ENCODE results near the gene ASXL1.

ASXL1 gene

DNA sequence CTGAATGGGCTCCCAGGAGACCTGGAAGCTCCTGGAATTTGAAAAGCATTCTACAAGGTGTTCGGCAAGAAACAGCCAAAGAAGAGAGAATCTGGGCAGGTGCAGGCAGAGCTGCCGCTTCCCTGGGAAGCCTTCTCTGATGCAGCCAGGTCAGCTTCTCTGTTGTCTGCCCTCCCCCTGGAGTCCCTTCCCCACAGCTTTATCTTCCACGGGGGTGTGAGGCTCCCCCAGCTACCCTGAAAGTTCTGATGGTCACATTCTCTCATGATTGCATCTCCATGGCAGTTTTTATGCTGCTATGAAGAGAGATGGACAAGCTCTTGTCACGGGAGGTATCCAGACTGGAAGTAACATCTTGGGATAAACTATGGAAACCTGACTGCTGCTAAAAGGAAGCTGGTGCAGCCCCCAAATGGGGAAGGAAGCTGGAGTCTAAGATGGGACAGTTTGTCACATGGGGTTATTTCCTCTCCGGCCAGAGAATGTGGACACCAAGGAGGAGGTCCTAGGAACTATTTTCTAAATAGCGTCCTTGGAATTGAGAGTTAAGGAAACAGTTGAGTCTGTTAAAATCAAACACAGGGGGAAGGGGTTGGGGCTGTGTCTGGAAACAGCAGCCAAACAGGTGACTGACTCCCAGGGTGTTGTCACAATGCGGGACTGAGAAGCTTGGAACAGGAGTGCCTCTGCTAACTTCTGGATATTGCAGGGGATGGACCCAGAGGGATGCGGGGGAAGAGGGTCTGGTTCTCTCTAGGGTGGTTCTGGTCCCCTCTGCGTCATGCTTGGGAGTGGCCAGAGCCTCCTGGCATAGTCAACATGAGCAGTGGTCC is 91.1 kb downstream of the ASXL1 start:
- no peak overlapping the region for H2AFZ ChIP-seq (ENCODE audit: low read depth)
- H3K27me3 ChIP-seq (ENCODE audit: insufficient read depth, low read depth), result no peaks in the 10 kb centered on the region
- no peaks in the 10 kb centered on the region; the same call in 1 of the 2 replicates for H4K20me1 ChIP-seq (ENCODE audit: insufficient read depth)
- H3K27ac ChIP-seq, result no peak overlapping the region
- TF ChIP-seq, protein P1, sequence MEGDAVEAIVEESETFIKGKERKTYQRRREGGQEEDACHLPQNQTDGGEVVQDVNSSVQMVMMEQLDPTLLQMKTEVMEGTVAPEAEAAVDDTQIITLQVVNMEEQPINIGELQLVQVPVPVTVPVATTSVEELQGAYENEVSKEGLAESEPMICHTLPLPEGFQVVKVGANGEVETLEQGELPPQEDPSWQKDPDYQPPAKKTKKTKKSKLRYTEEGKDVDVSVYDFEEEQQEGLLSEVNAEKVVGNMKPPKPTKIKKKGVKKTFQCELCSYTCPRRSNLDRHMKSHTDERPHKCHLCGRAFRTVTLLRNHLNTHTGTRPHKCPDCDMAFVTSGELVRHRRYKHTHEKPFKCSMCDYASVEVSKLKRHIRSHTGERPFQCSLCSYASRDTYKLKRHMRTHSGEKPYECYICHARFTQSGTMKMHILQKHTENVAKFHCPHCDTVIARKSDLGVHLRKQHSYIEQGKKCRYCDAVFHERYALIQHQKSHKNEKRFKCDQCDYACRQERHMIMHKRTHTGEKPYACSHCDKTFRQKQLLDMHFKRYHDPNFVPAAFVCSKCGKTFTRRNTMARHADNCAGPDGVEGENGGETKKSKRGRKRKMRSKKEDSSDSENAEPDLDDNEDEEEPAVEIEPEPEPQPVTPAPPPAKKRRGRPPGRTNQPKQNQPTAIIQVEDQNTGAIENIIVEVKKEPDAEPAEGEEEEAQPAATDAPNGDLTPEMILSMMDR (conservative IDR thresholded peaks at IDR 0.05; ENCODE audit: low read depth, low read length), result no peak
- no peaks in the 10 kb centered on the region for H3K4me1 ChIP-seq (ENCODE audit: low read depth, poor library complexity, severe bottlenecking)
- H3K79me2 ChIP-seq (ENCODE audit: insufficient read depth, low read depth), result no peaks in the 10 kb centered on the region
- no peak overlapping the region for H3K4me2 ChIP-seq
- H3K36me3 ChIP-seq (ENCODE audit: insufficient read depth), result no peaks in the 10 kb centered on the region
- H3K9ac ChIP-seq, result no peak overlapping the region
- no peak overlapping the region for H3K4me3 ChIP-seq (IDR thresholded peaks at IDR 0.05; ENCODE audit: insufficient read depth, low read depth, low read length)

GRCh38 chr20:32449890-32450401 is 91.8 kb downstream of the ASXL1 start:
- H3K27ac ChIP-seq, result no peak overlapping the region

GRCh38 chr20:32450484-32451061 is 92.4 kb downstream of the ASXL1 start:
- no peaks in the 10 kb centered on the region for H3K4me1 ChIP-seq (ENCODE audit: low read depth, poor library complexity, severe bottlenecking)
- TF ChIP-seq, protein P1 (conservative IDR thresholded peaks at IDR 0.05; ENCODE audit: low read depth, low read length), result no peak
- H3K4me3 ChIP-seq (IDR thresholded peaks at IDR 0.05; ENCODE audit: insufficient read depth, low read depth, low read length), result no peak overlapping the region
- no peaks in the 10 kb centered on the region for H3K36me3 ChIP-seq (ENCODE audit: insufficient read depth)
- no peaks in the 10 kb centered on the region for H3K27me3 ChIP-seq (ENCODE audit: insufficient read depth, low read depth)
- H3K4me2 ChIP-seq, result no peak overlapping the region
- no peak overlapping the region for H3K9ac ChIP-seq
- H3K27ac ChIP-seq, result no peak overlapping the region
- H4K20me1 ChIP-seq (ENCODE audit: insufficient read depth), result no peaks in the 10 kb centered on the region; the same call in 1 of the 2 replicates
- no peak overlapping the region for H2AFZ ChIP-seq (ENCODE audit: low read depth)
- H3K79me2 ChIP-seq (ENCODE audit: insufficient read depth, low read depth), result no peaks in the 10 kb centered on the region

More at GRCh38 chr20:32449890-32450401, 91.8 kb downstream of the ASXL1 start:
- Histone ChIP-seq H2AFZ (ENCODE audit: low read depth) (no peak overlapping the region), H3K9ac (no peak overlapping the region), H3K4me2 (no peak overlapping the region), H3K4me1 (ENCODE audit: low read depth, poor library complexity, severe bottlenecking) (no peaks in the 10 kb centered on the region), H3K79me2 (ENCODE audit: insufficient read depth, low read depth) (no peaks in the 10 kb centered on the region), H4K20me1 (ENCODE audit: insufficient read depth) (no peaks in the 10 kb centered on the region; the same call in 1 of the 2 replicates), H3K4me3 (IDR thresholded peaks at IDR 0.05; ENCODE audit: insufficient read depth, low read depth, low read length) (no peak overlapping the region), H3K27me3 (ENCODE audit: insufficient read depth, low read depth) (no peaks in the 10 kb centered on the region), H3K36me3 (ENCODE audit: insufficient read depth) (no peaks in the 10 kb centered on the region)
- TF ChIP-seq, protein P1 (conservative IDR thresholded peaks at IDR 0.05; ENCODE audit: low read depth, low read length), result no peak

- no peak overlapping the region for H2AFZ ChIP-seq (ENCODE audit: low read depth)
- H3K4me3 ChIP-seq (IDR thresholded peaks at IDR 0.05; ENCODE audit: insufficient read depth, low read depth, low read length), result no peak overlapping the region
- no peaks in the 10 kb centered on the region for H3K27me3 ChIP-seq (ENCODE audit: insufficient read depth, low read depth)
- no peak overlapping the region for H3K4me2 ChIP-seq
- H4K20me1 ChIP-seq (ENCODE audit: insufficient read depth), result no peaks in the 10 kb centered on the region; the same call in 1 of the 2 replicates
- no peak overlapping the region for H3K27ac ChIP-seq
- H3K36me3 ChIP-seq (ENCODE audit: insufficient read depth), result no peaks in the 10 kb centered on the region
- H3K9ac ChIP-seq, result no peak overlapping the region
- H3K79me2 ChIP-seq (ENCODE audit: insufficient read depth, low read depth), result no peaks in the 10 kb centered on the region
- TF ChIP-seq, protein P1 (conservative IDR thresholded peaks at IDR 0.05; ENCODE audit: low read depth, low read length), result no peak
- peaks cover 2% of the 10 kb centered on the region for H3K4me1 ChIP-seq (ENCODE audit: low read depth, poor library complexity, severe bottlenecking)
Observed at GRCh38 chr20:32451340-32451681, 93.2 kb downstream of the ASXL1 start.
